ENCODE results near the gene SLC27A2. TPM values are rescaled to one million over a fixed set of nuclear protein-coding genes. Genes with fewer than 3 reads are reported as not detected.

Gene SLC27A2
- total RNA-seq, 3 donors from 2014 or later (not counting 1 experiment from before 2014, with no cell fraction given), result 0.47 to 2.7 (median 0.50) TPM

DNA sequence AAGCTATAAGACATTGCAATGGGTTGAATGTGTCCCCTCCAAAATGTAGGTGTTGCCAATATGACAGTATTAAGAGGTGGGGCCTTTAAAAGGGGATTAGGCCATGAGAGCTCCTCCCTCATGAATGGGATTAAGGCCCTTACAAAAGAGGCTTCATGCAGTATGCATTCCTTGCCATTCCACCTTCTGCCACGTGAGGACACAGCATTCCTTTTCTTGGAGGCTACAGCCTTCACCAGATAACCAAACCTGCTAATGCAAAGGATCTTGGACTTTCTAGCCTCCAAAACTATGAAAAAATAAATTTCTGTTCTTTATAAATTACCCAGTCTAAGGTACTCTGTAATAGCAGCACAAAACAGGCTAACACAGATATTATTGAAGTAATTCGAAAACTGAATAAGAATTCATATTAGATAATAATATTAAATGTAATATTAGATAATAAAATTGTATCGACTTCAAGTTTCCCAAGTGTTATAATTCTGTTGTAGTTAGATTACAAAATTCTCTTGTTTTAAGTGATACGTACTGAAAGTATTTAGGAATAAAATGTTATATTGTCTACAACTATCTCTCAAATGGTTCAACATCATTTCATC is 33.5 kb upstream of the SLC27A2 start:
- Histone ChIP-seq H3K4me3 (ENCODE audit: low read length) (no peak overlapping the region), H3K4me1 (ENCODE audit: control insufficient read depth, insufficient read depth, low read length) (no peaks in the 10 kb centered on the region), H3K27ac (ENCODE audit: low read length) (no peak overlapping the region), H3K9me3 (ENCODE audit: control insufficient read depth, insufficient read depth, low read length) (no peaks in the 10 kb centered on the region), H3K36me3 (ENCODE audit: control insufficient read depth, insufficient read depth, low read length) (no peaks in the 10 kb centered on the region), H3K27me3 (ENCODE audit: control insufficient read depth, insufficient read depth, low read length) (no peaks in the 10 kb centered on the region)
- no peaks in the 10 kb centered on the region for H3K36me3 Mint-ChIP-seq
- H3K4me3 Mint-ChIP-seq, result no peak overlapping the region
- WGBS (ENCODE audit: insufficient coverage), result 69% methylated on average over 1 of the region's 4 CpGs
- TF ChIP-seq, protein P1, sequence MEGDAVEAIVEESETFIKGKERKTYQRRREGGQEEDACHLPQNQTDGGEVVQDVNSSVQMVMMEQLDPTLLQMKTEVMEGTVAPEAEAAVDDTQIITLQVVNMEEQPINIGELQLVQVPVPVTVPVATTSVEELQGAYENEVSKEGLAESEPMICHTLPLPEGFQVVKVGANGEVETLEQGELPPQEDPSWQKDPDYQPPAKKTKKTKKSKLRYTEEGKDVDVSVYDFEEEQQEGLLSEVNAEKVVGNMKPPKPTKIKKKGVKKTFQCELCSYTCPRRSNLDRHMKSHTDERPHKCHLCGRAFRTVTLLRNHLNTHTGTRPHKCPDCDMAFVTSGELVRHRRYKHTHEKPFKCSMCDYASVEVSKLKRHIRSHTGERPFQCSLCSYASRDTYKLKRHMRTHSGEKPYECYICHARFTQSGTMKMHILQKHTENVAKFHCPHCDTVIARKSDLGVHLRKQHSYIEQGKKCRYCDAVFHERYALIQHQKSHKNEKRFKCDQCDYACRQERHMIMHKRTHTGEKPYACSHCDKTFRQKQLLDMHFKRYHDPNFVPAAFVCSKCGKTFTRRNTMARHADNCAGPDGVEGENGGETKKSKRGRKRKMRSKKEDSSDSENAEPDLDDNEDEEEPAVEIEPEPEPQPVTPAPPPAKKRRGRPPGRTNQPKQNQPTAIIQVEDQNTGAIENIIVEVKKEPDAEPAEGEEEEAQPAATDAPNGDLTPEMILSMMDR (IDR thresholded peaks at IDR 0.05), result no peak
- ATAC-seq, result no peak
- peaks cover 0 to 5% of the 10 kb centered on the region in 2 donors for H3K4me1 Mint-ChIP-seq
- no peaks in the 10 kb centered on the region for H3K9me3 Mint-ChIP-seq
- DNase-seq, result no peak
- no peak overlapping the region for H3K27ac Mint-ChIP-seq
- H3K27me3 Mint-ChIP-seq (ENCODE audit: low read depth in 2 of 2), result no peaks in the 10 kb centered on the region
- intact Hi-C loops (cut with micrococcal nuclease), result no loop called here

DNA sequence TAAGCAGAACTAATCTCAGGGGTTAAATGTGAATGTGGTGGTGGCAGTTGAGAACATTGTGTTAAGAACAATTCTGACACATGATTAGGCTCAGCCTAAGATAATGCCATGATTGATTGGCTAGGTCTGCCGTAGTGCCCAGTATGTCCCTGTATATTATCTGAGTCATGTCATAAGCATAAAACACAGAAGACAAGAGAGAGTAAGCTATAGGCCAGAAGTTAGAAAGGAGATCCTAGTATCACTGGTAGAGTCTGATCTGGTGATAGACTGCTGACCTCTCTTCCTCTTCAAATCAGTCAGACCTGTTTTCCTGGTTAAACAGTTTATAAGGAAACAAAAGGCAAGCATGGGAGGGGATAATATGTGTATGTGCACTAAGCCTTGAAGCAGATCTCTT is 32.9 kb upstream of the SLC27A2 start:
- ATAC-seq, result no peak

DNA sequence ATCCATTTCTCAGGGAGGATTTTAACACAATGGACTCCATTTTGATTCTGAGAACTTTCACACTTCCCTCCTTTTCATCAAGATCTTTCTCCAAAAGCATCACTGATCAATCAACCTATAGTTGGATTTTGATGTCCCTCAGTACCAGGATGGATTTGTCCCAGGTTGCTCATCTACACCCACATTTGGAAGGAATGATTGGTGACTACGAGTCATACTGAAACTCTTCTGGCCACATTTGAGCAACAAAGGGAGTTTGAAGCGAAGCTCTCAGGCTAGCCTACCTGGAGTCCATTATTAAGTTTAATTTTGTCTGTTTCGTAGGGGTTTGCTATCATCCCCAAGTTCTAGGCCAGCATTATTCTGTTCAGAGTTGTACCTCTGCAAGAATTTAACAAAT is 31.6 kb upstream of the SLC27A2 start:
- Histone ChIP-seq H3K27me3 (ENCODE audit: control insufficient read depth, insufficient read depth, low read length) (no peaks in the 10 kb centered on the region), H3K27ac (ENCODE audit: low read length) (no peak overlapping the region), H3K4me3 (ENCODE audit: low read length) (no peak overlapping the region), H3K36me3 (ENCODE audit: control insufficient read depth, insufficient read depth, low read length) (no peaks in the 10 kb centered on the region), H3K4me1 (ENCODE audit: control insufficient read depth, insufficient read depth, low read length) (no peaks in the 10 kb centered on the region), H3K9me3 (ENCODE audit: control insufficient read depth, insufficient read depth, low read length) (no peaks in the 10 kb centered on the region)
- H3K36me3 Mint-ChIP-seq, result no peaks in the 10 kb centered on the region
- no peak overlapping the region for H3K4me3 Mint-ChIP-seq
- H3K27ac Mint-ChIP-seq, result no peak overlapping the region
- 82% methylated on average over 3 of the region's 3 CpGs for WGBS (ENCODE audit: insufficient coverage)
- no peak for DNase-seq
- TF ChIP-seq, protein P1 (IDR thresholded peaks at IDR 0.05), result no peak
- intact Hi-C loops (cut with micrococcal nuclease), result no loop called here
- no peaks in the 10 kb centered on the region for H3K9me3 Mint-ChIP-seq
- H3K27me3 Mint-ChIP-seq (ENCODE audit: low read depth in 2 of 2), result no peaks in the 10 kb centered on the region
- no peak for ATAC-seq
- peaks cover 0 to 4% of the 10 kb centered on the region in 2 donors for H3K4me1 Mint-ChIP-seq

More for the DNA sequence above, 32.9 kb upstream of the SLC27A2 start:
- no peaks in the 10 kb centered on the region for H3K9me3 ChIP-seq (ENCODE audit: control insufficient read depth, insufficient read depth, low read length)
- H3K27me3 ChIP-seq (ENCODE audit: control insufficient read depth, insufficient read depth, low read length), result no peaks in the 10 kb centered on the region
- Mint-ChIP-seq H3K36me3 (no peaks in the 10 kb centered on the region), H3K4me1 (peaks cover 0 to 5% of the 10 kb centered on the region in 2 donors), H3K9me3 (no peaks in the 10 kb centered on the region), H3K27ac (no peak overlapping the region), H3K4me3 (no peak overlapping the region), H3K27me3 (ENCODE audit: low read depth in 2 of 2) (no peaks in the 10 kb centered on the region)
- H3K36me3 ChIP-seq (ENCODE audit: control insufficient read depth, insufficient read depth, low read length), result no peaks in the 10 kb centered on the region
- intact Hi-C loops (cut with micrococcal nuclease), result no loop called here
- WGBS (ENCODE audit: insufficient coverage), result 56% methylated on average over 1 of the region's 1 CpG
- DNase-seq, result no peak
- no peaks in the 10 kb centered on the region for H3K4me1 ChIP-seq (ENCODE audit: control insufficient read depth, insufficient read depth, low read length)
- H3K27ac ChIP-seq (ENCODE audit: low read length), result no peak overlapping the region
- TF ChIP-seq, protein P1 (IDR thresholded peaks at IDR 0.05), result no peak
- H3K4me3 ChIP-seq (ENCODE audit: low read length), result no peak overlapping the region

DNA sequence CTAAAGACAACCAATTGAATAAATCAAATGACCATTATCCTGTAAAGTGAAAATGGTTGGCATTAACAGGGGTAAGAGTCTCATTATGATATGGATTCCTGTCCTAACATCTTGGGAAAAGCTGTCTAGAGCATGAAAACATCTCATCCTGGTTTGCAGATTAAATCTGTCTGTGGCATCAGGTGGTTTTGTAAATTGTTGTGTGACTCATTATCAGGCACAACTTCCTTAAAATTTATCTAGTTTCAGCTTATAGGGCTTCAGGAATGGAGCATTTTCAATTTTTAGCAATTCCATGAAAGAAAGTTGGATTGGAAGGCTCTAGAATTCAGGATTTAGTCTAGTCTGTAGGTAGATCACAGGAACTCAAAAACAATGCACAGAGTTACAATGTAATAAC is 31.1 kb upstream of the SLC27A2 start:
- no peaks in the 10 kb centered on the region for H3K9me3 Mint-ChIP-seq

More for the DNA sequence above, 31.1 kb upstream of the SLC27A2 start:
- Mint-ChIP-seq H3K4me1 (no peaks in the 10 kb centered on the region), H3K27ac (no peak overlapping the region), H3K36me3 (no peaks in the 10 kb centered on the region), H3K27me3 (ENCODE audit: low read depth in 2 of 2) (no peaks in the 10 kb centered on the region), H3K4me3 (no peak overlapping the region)
- DNase-seq (no peak), ATAC-seq (no peak)
- no peaks in the 10 kb centered on the region for H3K4me1 ChIP-seq (ENCODE audit: control insufficient read depth, insufficient read depth, low read length)
- intact Hi-C loops (cut with micrococcal nuclease), result no loop called here
- H3K27ac ChIP-seq (ENCODE audit: low read length), result no peak overlapping the region
- H3K4me3 ChIP-seq (ENCODE audit: low read length), result no peak overlapping the region
- TF ChIP-seq, protein P1 (IDR thresholded peaks at IDR 0.05), result no peak
- no peaks in the 10 kb centered on the region for H3K27me3 ChIP-seq (ENCODE audit: control insufficient read depth, insufficient read depth, low read length)
- no peaks in the 10 kb centered on the region for H3K9me3 ChIP-seq (ENCODE audit: control insufficient read depth, insufficient read depth, low read length)
- H3K36me3 ChIP-seq (ENCODE audit: control insufficient read depth, insufficient read depth, low read length), result no peaks in the 10 kb centered on the region
